Measurements from ENCODE around the gene ATPAF2.

Gene ATPAF2

DNA sequence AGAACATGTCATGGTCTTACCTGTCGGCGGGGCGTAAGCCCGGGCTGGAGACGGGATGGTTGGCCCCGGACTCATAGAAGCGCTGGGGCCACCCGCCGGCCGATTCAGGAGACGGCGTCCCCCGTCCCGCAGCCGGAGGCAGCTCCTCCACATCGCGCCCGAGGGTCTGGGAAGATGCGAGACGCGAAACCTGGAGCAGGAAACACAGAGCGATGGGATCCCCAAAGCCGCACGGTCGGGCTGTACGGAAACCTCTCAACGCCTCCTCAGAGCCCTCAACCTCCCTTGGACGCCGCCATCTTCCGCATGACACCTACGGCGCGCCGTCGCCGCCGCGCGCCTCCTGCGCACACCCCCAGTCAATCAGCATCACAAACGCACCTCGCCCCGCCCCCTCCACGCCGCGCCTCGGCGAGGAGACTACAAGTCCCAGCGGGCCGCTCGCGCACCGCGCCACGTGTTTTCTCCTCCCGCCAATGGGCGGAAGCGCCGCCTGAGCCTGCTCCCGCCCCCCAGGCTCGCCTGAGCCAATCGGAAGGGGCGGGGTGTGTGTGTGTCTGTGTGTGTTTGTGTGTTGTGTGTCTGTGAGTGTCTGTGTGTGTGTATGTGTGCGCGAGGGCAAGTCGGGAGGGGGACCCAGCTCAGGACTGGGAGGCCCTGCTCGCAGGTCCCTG is at the start of gene ATPAF2, which contains the start of gene GID4:
Gene ATPAF2 (minus strand): TSS at position 308 of the 674 bp plus-strand sequence. CDS start 155 bp downstream, at position 153.
Gene GID4 (plus strand): TSS at position 548 of the 674 bp plus-strand sequence. CDS start 57 bp downstream, at position 605.
- H3K27ac ChIP-seq, result peak within 1 kb of the TSS; percentile 51
- TF ChIP-seq, protein P1, sequence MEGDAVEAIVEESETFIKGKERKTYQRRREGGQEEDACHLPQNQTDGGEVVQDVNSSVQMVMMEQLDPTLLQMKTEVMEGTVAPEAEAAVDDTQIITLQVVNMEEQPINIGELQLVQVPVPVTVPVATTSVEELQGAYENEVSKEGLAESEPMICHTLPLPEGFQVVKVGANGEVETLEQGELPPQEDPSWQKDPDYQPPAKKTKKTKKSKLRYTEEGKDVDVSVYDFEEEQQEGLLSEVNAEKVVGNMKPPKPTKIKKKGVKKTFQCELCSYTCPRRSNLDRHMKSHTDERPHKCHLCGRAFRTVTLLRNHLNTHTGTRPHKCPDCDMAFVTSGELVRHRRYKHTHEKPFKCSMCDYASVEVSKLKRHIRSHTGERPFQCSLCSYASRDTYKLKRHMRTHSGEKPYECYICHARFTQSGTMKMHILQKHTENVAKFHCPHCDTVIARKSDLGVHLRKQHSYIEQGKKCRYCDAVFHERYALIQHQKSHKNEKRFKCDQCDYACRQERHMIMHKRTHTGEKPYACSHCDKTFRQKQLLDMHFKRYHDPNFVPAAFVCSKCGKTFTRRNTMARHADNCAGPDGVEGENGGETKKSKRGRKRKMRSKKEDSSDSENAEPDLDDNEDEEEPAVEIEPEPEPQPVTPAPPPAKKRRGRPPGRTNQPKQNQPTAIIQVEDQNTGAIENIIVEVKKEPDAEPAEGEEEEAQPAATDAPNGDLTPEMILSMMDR (IDR thresholded peaks at IDR 0.05), result peak; percentile 14; the same call in 1 of the 2 replicates
- no peak for TF ChIP-seq ZFX (IDR thresholded peaks at IDR 0.05; ENCODE audit: borderline replicate concordance)

DNA sequence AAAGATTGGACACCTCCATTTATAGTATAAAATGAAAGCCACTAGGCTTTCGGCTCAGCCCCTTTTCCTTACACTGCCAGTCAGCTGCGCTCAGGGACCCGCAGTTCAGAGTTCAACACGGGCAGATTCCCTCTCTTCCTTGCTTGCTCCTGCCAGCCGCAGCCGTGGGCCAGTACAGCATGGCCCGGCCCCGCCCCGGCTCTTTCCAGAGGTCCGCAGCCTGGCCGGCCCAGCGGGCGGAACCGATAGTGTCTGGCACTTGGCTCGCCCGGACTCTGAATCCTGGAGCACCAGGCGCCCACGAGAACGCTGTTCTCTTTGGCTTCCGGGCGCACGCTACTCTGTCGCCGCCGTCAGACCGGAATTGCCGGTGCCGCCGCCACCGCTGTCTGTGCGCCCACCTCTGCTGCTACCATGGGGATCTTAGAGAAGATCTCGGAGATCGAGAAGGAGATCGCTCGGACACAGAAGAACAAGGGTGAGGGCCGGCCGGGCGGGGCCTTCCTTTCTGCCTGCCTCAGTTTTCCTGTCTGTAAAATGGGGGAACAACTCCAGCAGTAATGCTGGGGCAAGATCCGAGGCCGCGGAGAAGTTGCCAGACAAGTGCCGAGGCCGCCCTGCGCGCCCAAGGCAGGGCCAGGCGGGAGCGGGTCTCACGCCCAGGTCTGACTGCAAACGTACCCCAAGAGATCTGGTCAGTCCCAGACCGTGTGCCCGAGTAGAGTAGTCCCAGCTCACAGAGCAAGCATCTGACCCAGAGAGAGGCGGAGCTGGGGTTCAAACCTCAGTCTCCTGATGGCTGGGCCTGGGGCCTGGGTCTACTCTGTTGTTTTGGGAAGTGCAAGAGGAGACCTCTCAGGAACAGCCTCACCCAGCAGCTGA is 48.9 kb upstream of the ATPAF2 start, which contains the start of gene DRG2:
Gene DRG2 (plus strand): TSS at position 339 of the 882 bp plus-strand sequence. CDS start 76 bp downstream, at position 415.
- TF ChIP-seq, protein P1 (IDR thresholded peaks at IDR 0.05), result 0 out of 2 replicates have a peak, but pooled peaks have one; percentile 2
- TF ChIP-seq ZFX (IDR thresholded peaks at IDR 0.05; ENCODE audit: borderline replicate concordance), result no peak
- peak within 1 kb of the TSS; percentile 89 for H3K27ac ChIP-seq

DNA sequence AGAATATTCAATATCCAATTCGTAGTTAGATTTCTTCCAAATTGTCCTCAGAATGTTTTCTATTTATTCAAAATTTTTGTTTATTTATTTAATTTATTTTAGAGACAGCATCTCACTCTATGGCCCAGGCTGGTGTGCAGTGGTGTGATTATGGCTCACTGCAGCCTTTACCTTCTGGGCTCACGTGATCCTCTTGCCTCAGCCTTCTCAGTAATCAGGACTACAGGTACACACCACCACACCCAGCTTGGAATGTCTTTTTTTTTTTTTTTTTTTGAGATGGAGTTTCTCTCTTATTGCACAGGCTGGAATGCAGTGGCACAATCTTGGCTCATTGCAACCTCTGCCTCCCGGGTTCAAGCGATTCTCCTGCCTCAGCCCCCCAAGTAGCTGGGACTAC is 45.3 kb upstream of the ATPAF2 start:
- H3K27ac ChIP-seq, result no peak overlapping the region
- no peak for TF ChIP-seq ZFX (IDR thresholded peaks at IDR 0.05; ENCODE audit: borderline replicate concordance)
- TF ChIP-seq, protein P1 (IDR thresholded peaks at IDR 0.05), result no peak

DNA sequence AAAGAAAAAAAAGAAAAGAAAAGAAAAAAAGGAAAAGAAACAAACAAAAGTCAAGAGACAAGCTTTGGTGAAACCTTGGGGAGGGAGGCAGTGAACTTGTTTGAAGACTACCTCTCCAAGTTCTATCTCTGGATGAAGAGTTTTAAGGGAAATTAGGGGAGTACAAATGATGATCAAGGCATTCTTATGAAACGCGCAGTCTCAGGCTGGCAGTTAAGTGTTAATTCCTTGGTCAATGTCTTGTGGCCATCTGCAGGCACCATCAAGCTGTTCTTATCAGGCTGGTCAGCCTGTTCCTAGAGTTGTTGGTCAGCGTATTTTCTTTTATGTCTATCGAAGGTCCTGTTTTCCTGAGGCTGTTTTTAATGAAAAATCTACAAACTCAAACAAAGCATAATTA is 40.6 kb upstream of the ATPAF2 start:
- no peak overlapping the region for H3K27ac ChIP-seq
- TF ChIP-seq ZFX (IDR thresholded peaks at IDR 0.05; ENCODE audit: borderline replicate concordance), result no peak
- TF ChIP-seq, protein P1 (IDR thresholded peaks at IDR 0.05), result no peak

DNA sequence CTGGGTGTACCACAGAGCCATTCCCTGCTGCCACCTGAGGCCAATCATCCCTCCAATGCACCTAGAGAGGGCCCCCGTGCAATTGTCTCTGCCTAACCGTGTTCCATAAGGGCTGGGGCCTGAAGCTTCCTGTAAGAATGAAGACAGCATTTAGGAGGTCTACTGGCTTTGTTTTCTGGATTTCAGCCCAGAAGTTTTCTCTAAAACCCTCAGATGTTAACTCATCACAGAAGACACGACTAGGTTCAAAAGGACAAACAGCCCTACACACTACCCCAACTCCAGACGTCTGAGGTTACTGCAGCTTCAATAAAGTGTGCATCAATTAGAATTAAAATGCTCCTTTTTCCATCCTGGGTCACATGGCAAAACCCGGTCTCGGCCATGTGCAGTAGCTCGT is 38.0 kb upstream of the ATPAF2 start:
- TF ChIP-seq, protein P1 (IDR thresholded peaks at IDR 0.05), result no peak
- TF ChIP-seq ZFX (IDR thresholded peaks at IDR 0.05; ENCODE audit: borderline replicate concordance), result no peak
- H3K27ac ChIP-seq, result no peak overlapping the region

DNA sequence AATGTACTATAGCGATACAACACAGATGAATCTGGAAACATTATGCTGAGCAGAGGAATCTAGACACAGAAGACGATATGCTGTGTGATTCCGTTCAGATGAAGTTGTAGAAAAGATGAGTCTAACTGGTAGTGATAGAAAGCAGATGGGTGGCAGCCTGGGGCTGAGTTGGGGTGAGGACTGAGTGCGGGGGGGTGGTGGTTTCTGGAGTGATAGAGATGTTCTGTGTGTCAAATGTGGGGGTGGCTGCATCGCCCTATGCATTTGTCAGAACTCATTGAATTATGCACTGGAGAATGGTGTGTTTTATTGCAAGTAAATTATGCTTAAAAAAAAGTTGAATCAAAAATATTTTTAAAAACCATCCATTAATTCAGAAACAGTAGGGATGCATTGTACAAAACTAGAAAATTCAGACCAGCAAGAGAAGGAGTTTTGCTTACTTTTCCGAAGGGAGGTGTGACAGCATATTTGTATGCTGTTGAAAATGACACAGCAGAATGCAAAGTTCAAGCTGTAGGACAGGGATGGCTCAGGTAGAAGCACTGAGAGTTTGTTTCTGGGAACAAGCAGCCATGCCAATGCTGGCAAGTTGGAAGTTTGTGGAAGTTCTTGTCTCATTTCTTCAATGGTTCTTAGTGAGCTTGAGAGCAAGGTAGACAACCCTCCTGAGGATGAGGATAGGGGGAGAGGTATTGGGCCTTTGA is 35.8 kb upstream of the ATPAF2 start:
- TF ChIP-seq, protein P1 (IDR thresholded peaks at IDR 0.05), result no peak
- TF ChIP-seq ZFX (IDR thresholded peaks at IDR 0.05; ENCODE audit: borderline replicate concordance), result no peak
- no peak overlapping the region for H3K27ac ChIP-seq
